HG02870 (cell line): ENCODE results near the gene GUK1.

ENCODE experiments used
- ATAC-seq: cut with Tn5 transposase; IDR thresholded peaks from one replicate; pipeline ENCODE4 v1.9.1; 2021; ENCODE audit warnings: mild to moderate bottlenecking, moderate library complexity; ENCODE audit not compliant: unreplicated experiment

The GUK1 gene, protein sequence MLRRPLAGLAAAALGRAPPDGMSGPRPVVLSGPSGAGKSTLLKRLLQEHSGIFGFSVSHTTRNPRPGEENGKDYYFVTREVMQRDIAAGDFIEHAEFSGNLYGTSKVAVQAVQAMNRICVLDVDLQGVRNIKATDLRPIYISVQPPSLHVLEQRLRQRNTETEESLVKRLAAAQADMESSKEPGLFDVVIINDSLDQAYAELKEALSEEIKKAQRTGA

DNA sequence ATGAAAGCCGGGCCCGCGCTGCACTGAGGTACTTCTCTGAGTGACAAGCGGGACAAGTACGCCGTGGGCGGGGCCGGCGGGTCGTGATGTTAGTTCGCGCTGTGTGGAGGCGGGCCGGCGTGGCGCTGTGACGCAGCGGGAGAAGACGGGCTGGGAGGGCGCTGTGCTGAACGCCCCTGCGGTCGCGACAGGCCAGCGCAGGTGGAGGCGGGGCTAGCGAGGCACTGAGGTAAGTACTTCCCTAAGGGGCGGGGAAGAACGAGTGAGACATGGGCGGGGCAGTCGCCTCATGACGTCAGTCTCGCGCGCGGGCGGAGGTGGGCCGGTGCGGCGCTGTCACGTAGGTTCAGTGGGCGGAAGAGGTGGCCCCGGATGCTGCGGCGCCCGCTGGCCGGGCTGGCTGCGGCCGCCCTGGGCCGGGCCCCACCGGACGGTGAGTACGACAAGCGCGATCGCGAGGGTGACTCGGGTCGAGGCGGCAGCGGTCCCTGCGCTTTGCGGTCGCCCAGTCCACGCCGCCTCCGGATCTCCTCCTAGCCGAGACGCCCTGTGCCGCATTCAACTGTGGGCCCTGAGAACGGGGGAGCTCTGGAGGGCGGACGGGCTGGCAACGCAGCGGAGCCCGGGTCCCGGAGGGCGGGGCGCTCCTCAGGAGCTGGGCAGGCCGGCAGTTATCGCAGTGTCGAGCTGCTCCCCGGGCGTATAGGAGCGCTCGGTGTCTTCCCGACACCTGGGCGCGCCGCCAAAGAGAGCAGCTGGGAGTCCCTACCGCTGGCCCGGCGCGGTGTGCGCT, at the start of gene GUK1:
Gene GUK1 (plus strand): TSS at position 349 of the 793 bp plus-strand sequence. CDS start 24 bp downstream, at position 373.
- peak; percentile 92 for ATAC-seq

DNA sequence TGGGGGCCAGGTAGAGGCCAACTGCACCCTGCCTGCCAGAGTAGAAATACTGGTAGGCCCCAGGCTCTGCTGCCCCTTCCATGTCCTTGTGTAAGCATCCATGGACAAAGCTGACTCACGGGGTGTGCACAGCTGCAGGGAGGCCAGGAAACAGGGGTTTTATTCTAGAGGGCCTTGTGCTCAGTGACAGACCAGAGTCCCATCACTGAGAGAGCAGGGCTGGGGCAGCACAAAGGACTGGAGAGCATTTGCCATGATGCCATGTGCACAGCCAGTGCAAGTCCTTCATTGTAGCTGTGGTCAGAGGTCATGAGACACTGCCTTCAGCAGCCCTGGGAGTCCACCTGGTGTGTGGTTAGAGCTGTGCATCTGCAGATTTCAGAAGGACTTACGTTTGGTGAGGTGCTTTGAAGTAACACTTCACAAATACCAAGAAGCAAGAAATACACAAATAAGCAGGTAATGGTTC, 49.4 kb upstream of the GUK1 start:
- peak; percentile 49 for ATAC-seq

DNA sequence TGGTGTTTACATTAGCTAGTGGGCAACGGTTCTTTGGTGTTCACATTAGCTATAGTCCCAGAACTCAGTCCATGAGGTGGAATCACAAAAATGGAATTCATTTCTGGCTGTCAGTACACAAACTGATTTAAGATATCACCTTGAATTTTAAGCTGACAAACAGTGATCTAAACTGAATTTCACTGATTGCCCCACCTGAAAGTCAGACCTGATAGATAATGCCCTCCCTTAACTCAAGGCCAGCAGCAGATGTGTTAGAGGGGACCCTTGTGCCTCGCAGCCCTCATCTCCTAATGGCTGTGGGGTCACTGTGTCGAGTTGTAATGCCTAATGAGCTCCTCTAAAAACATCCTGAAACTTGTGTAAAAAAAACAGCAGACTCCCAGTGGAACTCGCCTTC, 49.0 kb upstream of the GUK1 start:
- no peak for ATAC-seq

DNA sequence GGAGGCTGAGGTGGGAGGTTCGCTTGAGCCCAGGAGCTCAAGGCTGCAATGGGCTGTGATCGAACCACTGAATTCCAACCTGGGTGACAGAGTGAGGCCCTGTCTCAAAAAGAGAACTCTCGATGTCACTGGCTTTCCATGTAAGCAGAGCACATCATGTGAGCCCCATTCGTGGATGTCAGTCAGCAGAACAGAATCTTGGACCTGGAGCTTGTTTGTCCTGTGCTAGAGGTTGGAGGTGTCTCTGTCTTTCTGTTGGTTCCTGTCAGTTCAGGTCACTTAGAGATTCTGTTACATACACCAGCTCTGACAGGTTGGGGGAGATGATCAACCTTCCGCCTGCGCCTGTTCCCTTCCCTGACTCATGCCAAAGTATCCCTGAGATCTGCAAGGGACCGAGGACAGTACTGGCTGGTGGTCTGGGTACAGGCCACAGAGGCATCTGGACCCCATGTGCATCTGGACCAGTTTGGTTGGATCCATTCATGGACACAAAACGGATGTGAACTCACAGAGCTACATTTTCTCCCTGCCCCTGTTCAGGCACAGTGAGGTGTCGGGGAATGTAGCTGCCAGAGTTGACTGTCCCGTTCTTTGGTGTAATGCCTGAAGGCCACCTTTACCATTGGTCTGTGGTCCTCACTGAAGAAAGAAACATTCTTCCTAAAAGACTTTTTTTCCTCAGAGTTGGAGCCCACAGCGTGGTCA, 47.6 kb upstream of the GUK1 start:
- ATAC-seq = no peak

DNA sequence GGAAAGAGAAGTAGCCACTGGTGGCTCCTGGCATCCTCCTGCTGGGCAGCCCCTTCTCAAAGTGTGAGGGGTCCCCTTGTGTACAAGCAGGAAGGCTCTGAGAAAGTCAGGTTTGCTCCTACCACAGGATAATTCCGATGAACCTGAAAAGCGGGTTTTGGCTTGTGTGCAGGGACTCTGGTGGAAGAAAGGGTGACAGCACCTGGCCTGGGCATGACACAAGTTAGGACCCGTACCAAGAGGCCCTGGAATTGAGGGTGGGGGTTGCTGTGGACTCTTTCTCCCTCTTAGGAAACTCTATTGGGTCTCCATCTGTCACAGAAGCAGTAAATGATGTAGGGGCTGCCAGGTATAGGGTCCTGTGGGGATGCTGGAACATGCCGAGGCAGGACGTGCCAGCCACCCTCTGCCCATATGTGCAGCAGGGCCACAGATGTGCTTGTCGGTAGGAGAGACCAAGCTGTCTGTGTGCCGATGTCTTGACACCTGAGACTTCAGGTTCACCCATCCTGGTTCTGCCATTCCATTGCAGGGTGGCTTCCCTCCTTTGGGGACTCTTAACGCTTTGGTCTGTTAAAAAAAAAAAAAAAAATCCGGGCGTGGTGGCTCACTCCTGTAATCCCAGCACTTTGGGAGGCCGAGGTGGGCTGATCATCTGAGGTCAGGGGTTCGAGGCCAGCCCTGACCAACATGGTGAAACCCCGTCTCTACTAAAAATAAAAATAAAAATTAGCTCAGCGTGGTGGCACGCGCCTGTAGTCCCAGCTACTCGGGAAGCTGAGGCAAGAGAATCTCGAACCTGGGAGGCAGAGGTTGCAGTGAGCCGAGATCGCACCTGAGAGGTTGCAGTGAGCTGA, 46.8 kb upstream of the GUK1 start:
- no peak for ATAC-seq

DNA sequence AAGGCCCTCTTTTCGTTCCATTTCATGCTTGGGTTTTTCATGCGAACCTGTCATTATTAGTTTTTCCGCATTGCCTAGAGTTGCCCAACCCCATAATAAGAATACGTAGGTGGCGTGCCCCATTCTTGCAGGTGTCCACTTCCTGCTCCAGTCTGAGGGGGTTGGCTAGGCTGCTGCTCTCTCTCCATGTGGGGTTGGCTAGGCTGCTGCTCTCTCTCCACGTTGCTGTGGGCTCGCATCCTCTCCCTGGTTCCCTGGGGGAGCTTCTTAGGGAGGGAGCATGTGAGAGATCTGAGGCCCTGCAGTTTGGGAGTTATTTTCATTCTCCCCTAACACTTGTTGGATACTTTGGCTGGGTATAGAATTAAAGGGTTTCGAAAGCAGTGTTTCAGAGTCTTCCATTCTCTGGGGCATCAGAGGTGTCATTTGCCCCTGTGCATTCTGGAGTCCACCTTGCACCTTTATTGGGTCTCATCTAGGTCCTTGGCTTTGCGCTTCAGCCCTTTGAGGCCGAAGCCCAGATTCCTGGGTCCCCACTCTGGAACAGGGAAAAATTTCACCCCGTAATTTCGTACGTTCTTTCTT, 45.6 kb upstream of the GUK1 start:
- ATAC-seq = no peak

DNA sequence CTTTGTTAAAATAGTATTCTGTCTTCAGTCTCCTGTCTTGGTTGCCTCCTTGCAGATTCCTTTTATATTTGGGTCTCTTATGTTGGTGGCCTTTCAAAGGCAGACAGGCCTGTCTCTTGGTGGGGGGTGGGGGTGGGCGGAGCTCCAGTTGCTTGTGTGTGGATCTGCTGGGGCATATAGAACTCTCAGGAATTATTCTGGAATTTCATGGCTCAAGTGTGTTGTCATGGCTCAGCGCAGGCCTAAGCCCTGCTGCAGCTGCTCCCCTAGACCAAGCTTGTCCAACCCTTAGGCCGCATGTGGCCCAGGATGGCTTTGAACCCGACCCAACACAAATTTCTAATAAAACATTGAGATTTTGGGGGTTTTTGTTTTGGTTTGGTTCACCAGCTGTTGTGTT, 44.9 kb upstream of the GUK1 start:
- ATAC-seq = no peak

DNA sequence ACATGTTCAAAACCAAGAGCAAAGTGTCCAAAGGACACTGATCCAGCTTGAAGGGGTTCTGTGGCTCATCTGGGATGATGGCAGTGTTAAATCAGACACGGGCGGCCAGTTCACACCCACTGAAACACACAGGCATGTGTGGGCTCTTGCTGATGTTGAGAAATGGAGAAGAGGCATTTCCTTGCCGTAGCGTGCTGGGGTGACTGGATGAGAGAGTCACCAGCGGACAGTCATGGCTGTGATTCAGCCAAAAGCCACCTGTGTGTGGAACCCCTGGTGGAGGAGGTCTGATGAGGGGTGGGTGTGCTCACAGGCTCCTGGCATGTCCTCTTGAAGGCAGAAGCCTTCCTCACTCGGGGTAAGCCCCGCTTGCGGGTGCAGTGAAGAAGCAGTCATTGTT, 44.1 kb upstream of the GUK1 start:
- no peak for ATAC-seq

DNA sequence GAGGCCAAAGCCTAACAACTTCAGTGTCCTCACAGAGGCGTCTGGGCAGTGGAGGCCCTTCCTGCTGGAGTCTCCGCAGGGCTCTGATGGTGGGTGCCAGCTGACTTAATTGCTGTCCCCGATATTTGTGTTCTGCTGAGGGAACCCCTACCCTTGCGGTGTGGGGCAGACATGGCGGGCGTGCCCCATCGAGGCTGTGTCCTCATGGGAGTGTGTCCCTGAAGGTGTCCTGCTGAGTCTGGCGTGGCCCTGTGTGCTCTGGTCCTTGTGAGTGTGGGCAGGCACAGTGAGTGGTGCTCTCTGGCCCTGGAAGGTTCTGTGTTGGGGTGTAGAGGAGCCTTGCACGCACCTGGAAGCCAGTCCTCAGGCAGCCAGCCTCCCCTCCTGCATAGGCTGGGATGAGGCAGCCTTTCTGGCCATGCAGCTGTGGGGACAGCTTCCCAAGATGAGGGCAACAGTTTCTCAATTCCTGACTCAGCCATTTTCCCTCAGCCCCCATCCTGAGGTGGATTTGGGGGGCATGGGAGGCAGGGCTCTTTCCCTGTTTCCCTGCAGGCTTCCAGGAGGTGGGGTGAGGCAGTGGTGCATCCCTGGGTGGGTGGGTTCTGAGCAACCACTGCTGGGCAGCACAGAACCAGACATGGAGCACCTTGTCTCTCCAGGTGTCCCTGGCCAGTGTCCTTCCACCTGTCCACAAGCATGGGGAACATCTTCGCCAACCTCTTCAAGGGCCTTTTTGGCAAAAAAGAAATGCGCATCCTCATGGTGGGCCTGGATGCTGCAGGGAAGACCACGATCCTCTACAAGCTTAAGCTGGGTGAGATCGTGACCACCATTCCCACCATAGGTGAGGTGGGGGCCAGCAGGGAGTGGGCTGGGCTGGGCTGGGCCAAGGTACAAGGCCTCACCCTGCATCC, 43.4 kb upstream of the GUK1 start:
- no peak for ATAC-seq

DNA sequence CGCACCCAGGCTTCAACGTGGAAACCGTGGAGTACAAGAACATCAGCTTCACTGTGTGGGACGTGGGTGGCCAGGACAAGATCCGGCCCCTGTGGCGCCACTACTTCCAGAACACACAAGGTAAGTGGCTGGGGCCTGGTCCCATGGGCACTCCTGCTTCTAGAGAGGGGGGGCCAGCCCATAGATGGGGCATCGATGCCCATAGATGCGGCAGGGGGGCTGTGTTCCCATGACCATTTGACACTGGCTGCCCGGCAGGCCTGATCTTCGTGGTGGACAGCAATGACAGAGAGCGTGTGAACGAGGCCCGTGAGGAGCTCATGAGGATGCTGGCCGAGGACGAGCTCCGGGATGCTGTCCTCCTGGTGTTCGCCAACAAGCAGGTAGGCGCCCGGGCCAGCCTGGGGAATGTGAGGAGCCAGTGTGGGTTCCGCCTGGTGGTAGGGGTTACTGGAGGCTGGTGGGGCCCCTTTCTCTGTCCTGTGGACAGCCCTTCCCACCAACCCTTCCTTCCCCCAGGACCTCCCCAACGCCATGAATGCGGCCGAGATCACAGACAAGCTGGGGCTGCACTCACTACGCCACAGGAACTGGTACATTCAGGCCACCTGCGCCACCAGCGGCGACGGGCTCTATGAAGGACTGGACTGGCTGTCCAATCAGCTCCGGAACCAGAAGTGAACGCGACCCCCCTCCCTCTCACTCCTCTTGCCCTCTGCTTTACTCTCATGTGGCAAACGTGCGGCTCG, 42.6 kb upstream of the GUK1 start:
- ATAC-seq = no peak

DNA sequence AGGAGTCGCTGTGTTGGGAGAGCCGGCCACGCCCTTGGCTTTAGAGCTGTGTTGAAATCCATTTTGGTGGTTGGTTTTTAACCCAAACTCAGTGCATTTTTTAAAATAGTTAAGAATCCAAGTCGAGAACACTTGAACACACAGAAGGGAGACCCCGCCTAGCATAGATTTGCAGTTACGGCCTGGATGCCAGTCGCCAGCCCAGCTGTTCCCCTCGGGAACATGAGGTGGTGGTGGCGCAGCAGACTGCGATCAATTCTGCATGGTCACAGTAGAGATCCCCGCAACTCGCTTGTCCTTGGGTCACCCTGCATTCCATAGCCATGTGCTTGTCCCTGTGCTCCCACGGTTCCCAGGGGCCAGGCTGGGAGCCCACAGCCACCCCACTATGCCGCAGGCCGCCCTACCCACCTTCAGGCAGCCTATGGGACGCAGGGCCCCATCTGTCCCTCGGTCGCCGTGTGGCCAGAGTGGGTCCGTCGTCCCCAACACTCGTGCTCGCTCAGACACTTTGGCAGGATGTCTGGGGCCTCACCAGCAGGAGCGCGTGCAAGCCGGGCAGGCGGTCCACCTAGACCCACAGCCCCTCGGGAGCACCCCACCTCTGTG, 41.7 kb upstream of the GUK1 start:
- ATAC-seq = no peak

DNA sequence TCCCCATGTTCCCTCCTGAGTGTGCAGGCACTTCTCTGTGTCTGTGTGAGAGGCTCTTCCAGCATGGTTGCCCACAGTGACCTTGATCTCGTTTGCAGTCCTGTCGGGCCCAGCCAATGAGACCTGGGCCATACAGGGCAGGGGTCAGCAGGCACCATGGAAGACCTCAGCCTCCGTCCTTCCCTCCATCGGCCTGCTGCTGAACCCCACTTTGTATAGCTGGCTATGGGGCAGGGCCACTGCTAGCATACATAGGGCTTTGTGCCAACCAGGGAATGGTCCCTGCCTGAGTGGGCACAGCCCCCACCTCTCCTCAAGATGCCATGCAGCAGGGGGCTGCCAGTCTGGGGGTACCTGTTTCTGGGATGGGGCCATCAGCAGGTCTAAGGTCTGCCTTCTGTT, 40.7 kb upstream of the GUK1 start:
- ATAC-seq = no peak

DNA sequence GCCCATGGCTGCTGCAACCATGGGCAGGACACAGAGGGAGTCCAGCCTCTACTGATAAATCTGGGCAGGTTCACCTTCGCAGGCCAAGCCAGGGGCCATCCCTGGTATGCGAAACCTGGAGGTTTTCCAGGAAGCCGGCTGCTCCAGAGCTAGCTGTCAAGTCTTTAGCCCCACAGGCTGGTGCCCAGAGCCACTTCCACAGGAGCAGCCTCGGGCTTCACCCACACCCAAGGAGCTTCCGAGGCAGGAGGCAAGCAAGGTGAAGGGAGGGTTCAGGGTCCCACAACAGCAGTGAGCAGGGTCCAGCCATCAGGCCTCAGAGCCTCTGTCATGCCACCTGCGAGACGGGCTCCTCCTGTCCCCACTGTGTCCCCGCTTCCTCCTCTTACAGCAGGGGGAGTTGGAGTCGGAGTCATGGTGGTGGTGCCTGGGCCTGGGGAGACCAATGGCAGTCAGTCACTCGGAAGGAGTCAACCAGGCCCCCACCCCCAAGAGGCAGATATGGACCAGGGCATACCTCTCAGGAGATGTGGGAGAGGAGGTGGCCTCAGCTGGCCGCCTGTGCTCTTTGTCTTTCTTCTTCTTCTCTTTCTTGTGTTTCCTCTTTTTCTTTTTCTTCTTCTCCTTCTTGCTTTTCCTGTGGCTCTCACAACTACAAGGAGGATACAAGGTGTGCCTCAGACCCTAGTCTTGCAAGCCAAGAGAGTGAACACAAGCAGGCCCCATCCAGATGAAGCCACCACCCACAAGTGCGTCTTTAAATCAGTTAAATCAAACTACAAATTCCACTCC, 39.1 kb upstream of the GUK1 start:
- ATAC-seq = no peak

DNA sequence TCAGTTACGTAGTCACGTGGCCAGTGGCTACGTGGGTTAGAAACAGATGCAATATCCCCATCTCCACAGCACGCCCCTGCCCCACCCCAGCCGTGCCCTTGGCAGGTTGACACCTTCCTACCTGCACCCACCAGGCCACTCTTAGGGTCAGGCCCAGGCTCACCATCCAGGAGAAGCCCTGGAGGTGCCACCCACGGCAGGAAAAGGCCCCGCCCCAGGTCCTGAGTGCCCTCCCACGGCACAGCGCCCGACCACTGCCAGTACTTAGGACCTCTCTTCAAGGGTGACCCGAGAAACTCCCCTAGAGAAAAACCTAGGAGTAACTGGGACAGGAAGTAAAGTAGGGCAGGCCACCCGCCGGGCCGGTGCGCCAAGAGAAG, 38.5 kb upstream of the GUK1 start:
- ATAC-seq = no peak

DNA sequence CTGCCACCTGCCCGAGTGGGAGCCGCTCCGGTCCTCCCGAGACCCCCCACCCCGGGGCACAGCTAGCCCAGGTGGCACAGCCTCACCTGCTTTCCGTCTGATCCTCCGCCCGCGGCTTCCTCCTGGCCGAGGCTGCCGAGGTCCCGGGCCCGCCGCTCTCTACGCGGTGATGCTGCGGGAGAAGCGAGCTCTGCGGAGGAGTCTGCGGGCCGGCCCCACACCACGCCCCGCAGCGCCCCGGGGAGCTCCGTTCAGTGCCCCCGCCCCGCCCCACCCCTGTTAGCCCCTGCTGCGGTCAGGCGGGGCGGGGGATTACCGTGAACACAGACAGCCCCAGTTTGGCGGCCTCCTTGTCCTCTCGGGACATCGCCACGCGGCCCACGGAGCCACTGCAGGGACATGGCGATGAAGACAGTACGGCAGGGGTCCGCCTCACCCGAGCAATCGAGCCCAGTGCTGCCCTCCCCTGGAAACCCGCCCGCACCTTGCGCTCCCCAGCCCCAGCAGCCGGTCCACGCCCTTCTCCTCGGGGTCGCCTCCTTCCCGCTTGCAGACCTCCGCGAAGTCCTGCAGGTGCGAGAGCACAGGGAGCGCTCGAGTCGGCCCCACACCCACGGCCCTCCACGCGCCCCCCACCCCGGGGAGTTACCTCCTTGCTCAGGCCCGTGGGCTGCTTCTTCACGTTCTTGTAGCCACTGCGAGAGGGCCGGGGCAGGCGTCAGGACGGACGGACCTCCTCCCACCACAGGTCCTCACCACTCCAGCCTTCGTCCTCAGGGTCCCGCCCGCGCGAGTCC, 37.9 kb upstream of the GUK1 start:
- ATAC-seq = no peak

DNA sequence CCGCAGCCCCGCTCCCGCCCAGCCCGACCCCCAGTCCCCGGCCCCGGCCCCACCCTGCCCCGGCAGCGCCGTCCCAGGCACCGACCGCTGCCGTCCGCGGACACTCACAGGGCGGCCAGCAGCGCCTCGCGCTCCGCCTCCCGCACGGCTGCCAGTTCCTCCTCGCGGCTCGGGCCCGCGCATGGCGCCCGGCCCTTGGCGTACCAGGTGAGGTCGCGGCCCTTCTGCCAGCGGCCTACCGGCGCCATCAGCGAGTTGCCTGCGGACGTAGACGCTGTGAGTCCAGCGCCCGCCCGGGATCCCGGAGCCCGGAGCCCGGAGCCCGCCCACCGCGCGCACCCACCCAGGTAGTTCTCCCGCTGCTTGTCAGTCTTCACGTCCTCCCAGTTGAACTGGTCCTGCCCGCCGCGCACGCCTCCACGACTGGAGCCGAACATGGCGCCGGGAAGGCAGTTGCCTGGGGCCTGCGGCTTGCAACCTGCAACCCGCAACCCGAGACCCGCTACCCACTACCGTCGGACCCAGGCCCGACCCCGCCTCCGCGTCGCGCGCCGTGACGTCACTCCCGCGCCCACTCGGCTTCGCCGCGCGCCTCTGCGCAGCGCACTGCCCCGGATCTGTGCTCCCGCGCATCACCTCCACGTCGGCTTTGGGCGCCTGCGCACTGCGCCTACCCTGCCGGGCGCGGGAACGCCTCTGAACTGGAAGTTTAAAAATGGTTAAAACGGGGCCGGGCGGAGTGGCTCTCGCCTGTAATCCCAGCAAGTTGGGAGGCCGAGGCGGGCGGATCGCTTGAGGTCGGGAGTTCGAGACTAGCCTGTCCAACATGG, 37.1 kb upstream of the GUK1 start, which contains the start of gene C1orf35:
Gene C1orf35 (minus strand): TSS at position 535 of the 830 bp plus-strand sequence. CDS start 98 bp downstream, at position 437.
- ATAC-seq = peak; percentile 65
